HG03565 (cell line): Measurements from ENCODE around the gene LENG1.

Source experiments
- ATAC-seq: cut with Tn5 transposase; IDR thresholded peaks from one replicate; pipeline ENCODE4 v1.9.1; 2021; ENCODE audit warnings: mild to moderate bottlenecking, moderate library complexity; ENCODE audit not compliant: unreplicated experiment

LENG1 gene

GRCh38 chr19:54165222-54165621, 5.7 kb upstream of the LENG1 start:
- no peak for ATAC-seq

DNA sequence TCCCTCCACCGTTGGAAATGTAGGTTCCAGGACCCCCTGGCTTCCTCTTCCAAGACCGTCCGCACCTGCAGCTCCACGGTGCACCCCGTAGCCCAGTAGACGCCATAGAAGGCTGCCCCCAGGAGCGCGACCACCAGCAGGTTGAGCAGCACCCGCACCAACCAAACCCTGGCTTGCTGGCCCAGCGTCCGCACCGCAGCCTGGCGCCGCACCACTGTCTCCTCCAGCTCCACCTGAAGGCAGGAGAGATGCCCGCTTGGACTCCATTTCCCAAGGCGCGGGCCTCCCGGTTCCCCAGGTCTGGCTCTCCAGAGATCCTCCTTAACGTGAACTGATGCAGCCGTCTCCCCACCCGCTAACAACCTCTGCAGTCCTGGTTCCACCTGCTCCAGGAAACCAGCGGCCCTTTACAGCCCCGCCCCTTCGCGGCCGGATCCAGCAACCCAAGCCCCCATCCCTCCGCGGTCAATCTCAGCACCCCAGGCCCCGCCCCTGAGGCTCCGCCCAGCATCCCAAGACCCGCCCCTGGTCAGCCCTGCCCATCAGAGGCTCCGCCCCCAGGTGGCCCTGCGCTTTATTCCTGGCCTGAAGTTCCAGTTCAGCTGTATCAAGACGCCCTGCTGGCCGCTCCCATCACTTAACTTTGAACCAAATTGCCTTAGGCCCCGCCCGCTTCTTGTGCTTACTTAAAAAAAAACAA, 5.0 kb upstream of the LENG1 start:
- ATAC-seq: no peak

DNA sequence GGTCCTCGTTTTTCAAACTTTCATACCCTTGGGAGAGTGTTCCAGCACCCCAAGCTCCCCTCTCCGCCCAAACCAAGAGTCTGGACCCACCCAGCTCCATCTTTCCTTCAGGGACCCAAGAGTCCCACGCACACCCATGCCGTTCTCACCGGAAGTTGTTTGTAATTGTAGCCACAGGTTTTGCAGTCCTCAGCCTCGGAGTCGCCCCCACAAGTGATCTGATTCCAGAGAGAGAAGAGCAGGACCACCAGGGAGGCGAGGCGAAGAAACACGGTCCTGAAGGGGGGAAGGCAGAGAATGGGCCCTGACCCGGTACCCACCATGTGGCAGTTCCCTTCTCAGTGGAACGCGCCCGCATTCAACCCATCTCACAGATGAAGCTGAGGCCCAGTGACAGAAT, 3.4 kb upstream of the LENG1 start:
- ATAC-seq: no peak

GRCh38 chr19:54162241-54162805, 2.8 kb upstream of the LENG1 start:
- ATAC-seq: no peak

DNA sequence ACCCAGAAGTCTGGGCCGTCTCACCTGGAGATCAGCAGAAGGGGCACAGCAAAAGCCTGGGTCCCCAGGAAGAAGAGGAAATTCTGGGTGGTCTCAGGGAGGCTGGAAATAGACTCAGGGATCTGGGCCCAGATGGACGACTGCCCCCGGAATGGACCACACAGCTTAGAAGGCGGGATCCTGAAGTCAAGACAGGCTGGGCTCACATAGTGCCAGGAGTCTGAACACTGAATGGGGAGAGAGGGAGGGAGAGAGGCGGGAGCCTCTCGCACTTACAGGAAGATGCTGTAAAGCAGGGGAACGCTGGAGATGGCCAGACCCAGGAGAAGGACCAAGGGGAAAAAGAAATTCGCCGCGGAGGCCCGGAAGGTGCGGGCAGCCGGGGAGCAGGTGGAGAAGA, 1.3 kb upstream of the LENG1 start:
- no peak for ATAC-seq

DNA sequence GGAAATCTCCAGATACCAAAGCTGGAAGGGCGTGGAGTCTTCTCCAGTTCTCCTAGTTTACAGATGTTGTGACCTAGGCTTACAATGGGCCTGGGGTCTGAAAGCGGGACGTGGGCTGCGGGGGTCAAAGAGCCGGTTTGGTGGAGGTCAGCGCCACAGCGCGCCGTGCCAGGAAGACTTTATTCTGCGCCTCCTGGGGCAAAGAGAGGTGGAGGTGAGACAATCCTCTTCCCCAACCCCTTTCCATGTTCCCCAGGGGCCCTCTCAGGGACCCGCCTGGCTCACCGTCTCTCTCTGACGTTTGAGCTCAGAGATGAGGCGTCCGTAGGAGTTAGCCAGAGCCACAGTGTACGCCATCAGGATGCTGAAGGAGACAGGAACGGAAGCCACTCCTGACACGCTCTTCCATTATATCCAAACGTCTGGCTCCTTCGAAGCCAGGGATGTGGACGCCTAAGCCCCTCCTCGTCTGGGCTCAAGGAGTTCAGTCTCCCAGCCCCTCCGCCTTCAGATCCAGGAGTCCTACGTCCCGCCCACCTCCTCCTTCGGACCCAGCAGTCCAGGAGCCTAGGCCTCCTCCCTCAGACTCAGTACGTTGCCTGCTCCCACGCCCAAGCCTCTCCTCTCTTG, 776 bp upstream of the LENG1 start:
- no peak for ATAC-seq

- no peak for ATAC-seq
Observed at GRCh38 chr19:54158812-54159351, 639 bp downstream of the LENG1 start.

DNA sequence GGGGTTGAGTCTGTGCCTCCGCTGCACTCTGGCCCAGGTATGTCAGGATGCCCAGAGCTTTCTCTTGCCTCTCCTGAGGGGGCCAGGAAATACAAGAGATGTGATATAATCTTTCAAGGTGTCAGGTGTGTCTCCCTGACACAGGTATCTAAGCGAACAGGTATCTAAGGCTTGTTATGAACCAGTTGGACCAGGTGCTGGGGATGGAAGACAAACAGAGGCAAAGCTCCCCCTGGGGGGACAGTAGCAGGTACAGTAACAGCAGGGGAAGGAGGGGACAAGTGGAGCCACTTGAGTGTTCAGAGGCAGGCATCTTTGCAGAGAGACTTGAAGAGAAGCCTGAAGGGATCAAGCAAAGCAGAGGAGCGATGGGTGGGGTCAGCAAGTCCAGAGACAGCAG, 2.6 kb downstream of the LENG1 start:
- ATAC-seq: no peak

DNA sequence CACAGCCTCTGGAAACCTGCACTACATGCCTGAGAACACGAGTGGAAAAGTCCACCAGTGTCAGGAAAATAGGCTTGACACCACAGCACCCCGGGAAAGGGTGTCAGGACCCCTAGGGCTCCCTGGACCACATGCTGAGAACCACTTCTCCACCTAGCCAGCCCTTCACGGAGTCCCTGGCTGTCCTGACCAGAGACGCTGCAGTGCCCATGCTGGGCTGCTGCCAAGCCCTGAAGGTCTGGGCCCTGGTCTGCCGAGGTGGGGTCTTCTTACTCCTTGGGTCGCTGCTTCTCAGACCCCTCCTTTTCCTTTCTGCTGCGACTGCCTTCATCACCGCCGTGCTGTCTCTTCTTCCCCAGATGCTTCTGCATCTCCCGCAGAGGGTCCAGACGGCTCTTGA, 3.0 kb downstream of the LENG1 start:
- ATAC-seq: no peak

DNA sequence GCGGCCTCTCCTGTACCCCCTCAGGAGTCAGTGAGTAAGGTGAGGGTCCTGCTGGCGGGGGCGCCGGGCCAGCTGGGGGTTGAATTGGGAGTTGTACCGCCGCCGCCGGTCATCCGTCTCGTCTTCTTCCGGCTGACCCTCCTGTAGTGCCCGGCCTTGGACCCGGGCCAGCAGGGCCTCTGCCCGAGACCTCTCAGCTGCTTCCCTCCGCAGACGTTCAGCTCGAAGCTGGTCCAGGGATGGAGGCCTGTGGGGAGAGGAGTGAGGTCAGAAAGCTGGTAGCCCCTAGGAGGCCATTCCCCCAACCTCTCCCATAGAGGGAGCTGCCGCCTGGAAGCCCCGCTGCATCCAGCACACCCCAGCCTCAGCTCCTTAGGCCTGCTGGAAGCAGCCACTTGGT, 3.8 kb downstream of the LENG1 start:
- ATAC-seq: no peak

DNA sequence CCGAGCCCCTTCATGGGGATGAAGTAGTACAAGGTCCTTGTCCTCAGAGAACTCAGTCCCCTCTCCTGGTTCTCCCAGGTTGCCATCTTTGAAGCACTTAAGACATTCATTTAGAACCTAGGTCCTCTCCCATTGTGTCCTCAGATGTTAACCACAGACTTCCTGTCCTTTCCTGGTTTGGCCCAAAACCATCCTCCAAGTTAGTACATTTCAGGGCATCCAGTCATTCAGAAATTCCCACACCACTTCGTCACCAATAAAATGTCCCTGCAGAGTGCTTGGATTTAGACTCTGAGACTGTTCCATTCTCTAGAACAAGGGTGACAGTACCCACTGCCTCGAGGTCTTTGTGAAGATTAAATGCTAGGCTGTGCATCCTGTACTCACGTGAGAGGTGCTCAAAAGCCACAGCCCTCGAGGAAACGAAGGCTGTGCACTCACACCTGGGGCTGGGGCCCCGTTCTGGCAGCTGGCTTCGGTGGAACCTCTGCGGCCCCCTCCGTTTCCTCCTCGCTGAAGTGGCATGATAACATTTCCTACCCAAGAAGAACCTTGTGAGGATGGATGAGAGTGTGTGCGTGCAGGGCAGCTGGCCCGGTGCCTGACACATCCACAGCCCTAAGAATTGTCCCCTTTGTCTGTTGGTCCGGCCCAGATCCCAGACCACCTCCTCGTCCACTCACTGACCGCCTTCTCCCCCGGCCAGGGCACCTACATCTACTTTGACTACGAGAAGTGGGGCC, 4.7 kb downstream of the LENG1 start:
- no peak for ATAC-seq

DNA sequence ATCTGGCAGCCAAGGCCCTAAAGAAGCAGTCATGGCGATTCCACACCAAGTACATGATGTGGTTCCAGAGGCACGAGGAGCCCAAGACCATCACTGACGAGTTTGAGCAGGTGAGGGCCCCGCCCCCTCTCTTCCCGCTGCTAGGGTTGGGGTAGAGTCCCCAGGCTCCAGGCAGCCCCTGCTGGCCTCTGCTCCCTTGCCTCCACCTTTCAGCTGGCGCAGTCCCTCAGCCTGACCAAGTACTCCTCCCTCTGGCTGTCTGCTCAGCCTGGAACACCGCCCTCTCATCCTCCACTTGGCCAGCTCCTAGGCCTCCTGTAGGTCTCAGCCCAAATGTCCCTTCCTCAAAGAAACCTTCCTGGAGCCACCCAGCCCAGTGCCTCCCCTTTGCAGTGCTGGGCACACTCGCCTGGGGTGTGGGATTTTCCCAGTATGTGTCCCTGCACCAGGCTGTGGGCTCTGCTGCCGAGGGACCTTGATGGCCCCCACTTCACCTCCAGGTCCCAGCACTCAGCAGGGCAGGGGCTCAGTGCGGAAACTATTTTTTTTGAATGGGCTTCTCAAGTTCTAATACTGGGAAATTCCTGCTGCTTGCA, 5.7 kb downstream of the LENG1 start:
- no peak for ATAC-seq

GRCh38 chr19:54152878-54153524, 6.5 kb downstream of the LENG1 start:
- ATAC-seq: no peak

- ATAC-seq: no peak
Observed at GRCh38 chr19:54152267-54152666, 7.3 kb downstream of the LENG1 start.

GRCh38 chr19:54151362-54152035, 8.0 kb downstream of the LENG1 start:
- no peak for ATAC-seq

DNA sequence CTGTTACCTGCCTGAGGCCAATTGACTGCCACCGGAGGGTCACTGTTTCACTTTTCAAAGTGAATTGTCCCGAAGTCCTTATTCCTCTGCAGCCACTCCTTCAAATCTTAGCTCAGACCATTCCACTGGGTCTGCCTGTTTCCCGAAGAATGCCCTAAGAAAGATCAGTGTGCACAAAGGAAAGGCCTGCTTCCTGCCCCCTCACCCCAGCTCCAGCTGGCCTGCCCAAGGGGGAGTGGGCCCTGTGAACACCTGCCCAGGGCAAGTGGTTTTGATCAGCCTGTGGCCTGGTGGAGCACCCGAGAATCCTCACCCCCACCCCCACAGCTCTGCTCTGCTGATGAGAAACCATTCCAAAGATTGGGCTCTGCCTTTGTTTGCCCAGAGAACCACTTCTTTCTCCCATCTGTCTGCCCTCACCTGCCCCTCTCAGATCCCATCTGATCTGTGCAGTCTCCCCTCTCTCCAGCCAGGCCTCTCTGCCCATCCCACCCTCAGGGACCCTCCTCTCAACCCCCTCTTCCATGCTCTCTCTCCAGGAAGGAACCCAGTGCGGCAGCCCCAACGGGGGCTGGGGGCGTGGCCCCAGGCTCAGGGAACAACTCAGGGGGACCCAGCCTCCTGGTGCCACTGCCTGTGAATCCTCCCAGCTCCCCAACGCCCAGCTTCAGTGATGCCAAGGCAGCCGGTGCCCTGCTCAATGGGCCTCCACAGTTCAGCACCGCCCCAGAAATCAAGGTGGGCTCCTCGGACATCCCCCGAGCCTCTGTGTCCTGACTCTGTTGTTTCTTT, 10.3 kb downstream of the LENG1 start:
- no peak for ATAC-seq

DNA sequence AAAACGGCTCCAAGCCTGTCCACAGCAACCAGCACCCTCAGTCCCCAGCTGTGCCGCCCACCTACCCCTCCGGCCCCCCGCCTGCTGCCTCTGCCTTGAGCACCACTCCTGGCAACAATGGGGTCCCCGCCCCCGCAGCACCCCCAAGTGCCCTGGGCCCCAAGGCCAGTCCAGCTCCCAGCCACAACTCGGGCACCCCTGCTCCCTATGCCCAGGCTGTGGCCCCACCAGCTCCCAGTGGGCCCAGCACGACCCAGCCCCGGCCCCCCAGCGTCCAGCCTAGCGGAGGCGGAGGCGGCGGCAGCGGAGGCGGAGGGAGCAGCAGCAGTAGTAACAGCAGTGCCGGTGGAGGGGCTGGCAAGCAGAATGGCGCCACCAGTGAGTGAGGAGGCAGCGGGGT, 11.4 kb downstream of the LENG1 start:
- ATAC-seq: no peak

DNA sequence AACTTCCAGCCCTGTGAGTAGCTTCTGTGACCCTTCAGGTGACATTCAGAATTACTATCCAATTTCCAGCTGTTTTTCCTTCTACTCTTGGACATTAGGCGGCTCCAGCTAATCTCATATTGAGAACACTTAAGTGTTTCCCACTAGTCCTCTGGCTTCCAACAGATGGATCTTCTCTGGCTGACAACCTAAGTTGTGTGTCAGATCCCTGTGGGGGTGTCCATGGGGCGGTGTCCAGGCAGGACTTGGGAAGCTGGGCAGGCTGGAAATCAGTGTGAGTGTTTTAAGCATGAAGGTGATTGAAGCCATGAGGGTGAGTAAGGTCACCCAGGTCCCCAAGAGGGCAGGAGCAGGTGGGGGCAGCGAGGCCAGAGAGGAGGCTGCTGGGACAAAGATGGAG, 11.8 kb downstream of the LENG1 start:
- ATAC-seq: no peak

GRCh38 chr19:54145541-54146158, 13.9 kb downstream of the LENG1 start:
- no peak for ATAC-seq
